Measurements from ENCODE around the gene KCNH5. TPM values are rescaled to one million over a fixed set of nuclear protein-coding genes. Genes with fewer than 3 reads are reported as not detected.

KCNH5 gene
- total RNA-seq, 1 experiment from 2014 or later = not detected

DNA sequence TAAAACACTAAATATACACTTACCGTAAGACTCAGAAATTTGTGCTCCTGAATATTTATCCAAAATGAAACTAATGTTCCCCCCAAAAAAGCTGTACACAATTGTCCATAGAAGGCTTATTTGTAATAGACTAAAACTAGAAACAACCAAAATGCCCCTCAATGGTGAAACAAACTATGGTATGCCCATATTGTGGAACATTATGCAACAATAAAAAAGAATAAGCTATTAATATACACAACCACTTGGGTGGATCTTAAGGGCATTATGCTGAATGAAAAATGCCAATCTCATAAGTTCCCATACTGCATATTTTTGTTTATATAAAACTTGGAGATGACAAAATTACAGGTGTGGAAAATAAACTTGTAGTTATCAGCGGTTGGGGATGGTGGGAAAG, 357.4 kb downstream of the KCNH5 start:
- DNase-seq (ENCODE audit: unreplicated experiment) = no peak
- TF ChIP-seq, protein P1, sequence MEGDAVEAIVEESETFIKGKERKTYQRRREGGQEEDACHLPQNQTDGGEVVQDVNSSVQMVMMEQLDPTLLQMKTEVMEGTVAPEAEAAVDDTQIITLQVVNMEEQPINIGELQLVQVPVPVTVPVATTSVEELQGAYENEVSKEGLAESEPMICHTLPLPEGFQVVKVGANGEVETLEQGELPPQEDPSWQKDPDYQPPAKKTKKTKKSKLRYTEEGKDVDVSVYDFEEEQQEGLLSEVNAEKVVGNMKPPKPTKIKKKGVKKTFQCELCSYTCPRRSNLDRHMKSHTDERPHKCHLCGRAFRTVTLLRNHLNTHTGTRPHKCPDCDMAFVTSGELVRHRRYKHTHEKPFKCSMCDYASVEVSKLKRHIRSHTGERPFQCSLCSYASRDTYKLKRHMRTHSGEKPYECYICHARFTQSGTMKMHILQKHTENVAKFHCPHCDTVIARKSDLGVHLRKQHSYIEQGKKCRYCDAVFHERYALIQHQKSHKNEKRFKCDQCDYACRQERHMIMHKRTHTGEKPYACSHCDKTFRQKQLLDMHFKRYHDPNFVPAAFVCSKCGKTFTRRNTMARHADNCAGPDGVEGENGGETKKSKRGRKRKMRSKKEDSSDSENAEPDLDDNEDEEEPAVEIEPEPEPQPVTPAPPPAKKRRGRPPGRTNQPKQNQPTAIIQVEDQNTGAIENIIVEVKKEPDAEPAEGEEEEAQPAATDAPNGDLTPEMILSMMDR (IDR thresholded peaks at IDR 0.05; ENCODE audit: unreplicated experiment) = no peak
- BruUV-seq (replicated peaks) = no TSS peak
- ChIA-PET CTCF (interaction anchor here (1.2 kb wide), 1 partner anchor 520 kb away, joined by 3 read pairs; no protein-coding TSS in a partner anchor), POLR2A (interaction anchor here (1.2 kb wide), 1 partner anchor 9 kb away, joined by 5 read pairs; no protein-coding TSS in a partner anchor)
- Mint-ChIP-seq H3K27ac (ENCODE audit: low read depth, unreplicated experiment) (no peak overlapping the region), H3K36me3 (ENCODE audit: insufficient read depth, unreplicated experiment) (peaks cover 5% of the 10 kb centered on the region), H3K4me1 (ENCODE audit: insufficient read depth, unreplicated experiment) (peaks cover 20% of the 10 kb centered on the region), H3K4me3 (ENCODE audit: unreplicated experiment) (no peak overlapping the region), H3K9me3 (ENCODE audit: unreplicated experiment) (no peaks in the 10 kb centered on the region), H3K27me3 (ENCODE audit: insufficient read depth, unreplicated experiment) (no peaks in the 10 kb centered on the region)
- intact Hi-C loops (cut with micrococcal nuclease) = no loop called here

DNA sequence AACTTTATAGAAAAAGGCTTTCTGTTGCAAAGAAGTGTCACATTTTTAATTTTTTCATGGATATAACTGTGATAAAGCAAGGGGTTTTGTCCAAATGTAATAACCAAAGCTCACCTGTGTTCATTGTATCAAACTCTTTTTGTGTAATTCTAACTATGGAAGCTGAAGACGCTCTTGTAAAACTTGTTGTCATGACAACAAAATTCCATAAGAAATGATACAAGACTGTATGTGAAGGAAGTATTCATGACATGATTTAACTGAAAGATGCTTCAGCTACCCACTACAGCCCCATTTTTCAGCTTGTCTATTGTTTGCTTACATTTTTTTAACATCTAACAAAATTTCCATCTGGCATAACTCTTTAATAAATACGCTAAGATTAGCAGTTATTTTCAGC, 360.9 kb downstream of the KCNH5 start:
- TF ChIP-seq, protein P1 (IDR thresholded peaks at IDR 0.05; ENCODE audit: unreplicated experiment) = no peak
- no peaks in the 10 kb centered on the region for H3K36me3 Mint-ChIP-seq (ENCODE audit: insufficient read depth, unreplicated experiment)
- ChIA-PET CTCF (interaction anchor here (0.5 to 0.6 kb wide), 2 partner anchors 160 to 490 kb away, joined by 3 read pairs; no protein-coding TSS in a partner anchor), POLR2A (interaction anchor here (0.5 to 1.8 kb wide), 3 partner anchors 9 to 291 kb away, joined by 3 to 9 read pairs (median 4); no protein-coding TSS in a partner anchor)
- no peaks in the 10 kb centered on the region for H3K27me3 Mint-ChIP-seq (ENCODE audit: insufficient read depth, unreplicated experiment)
- BruUV-seq (replicated peaks) = no TSS peak
- intact Hi-C loops (cut with micrococcal nuclease) = no loop called here
- DNase-seq (ENCODE audit: unreplicated experiment) = no peak
- no peaks in the 10 kb centered on the region for H3K4me1 Mint-ChIP-seq (ENCODE audit: insufficient read depth, unreplicated experiment)
- H3K9me3 Mint-ChIP-seq (ENCODE audit: unreplicated experiment) = no peaks in the 10 kb centered on the region
- no peak overlapping the region for H3K4me3 Mint-ChIP-seq (ENCODE audit: unreplicated experiment)
- H3K27ac Mint-ChIP-seq (ENCODE audit: low read depth, unreplicated experiment) = no peak overlapping the region

DNA sequence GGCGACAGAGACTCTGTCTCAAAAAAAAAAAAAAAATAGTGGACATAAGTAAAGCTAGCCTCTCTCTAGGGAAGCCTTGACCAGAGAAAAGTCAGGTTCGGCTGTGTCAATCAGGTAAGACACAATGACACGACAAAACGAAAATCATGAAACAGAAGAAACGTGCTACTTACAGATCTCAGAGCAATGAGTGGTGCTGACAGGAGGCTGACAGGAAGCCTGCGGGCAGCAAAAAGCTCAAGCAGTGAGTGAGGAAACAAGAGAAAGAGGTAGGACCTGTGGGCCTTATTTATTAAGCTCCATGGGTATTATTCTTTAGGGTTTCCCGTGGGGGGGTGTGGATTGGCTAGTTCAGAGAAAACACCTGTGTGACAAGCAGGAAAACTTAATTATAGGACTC, 363.1 kb downstream of the KCNH5 start:
- H3K9me3 Mint-ChIP-seq (ENCODE audit: unreplicated experiment) = no peaks in the 10 kb centered on the region

DNA sequence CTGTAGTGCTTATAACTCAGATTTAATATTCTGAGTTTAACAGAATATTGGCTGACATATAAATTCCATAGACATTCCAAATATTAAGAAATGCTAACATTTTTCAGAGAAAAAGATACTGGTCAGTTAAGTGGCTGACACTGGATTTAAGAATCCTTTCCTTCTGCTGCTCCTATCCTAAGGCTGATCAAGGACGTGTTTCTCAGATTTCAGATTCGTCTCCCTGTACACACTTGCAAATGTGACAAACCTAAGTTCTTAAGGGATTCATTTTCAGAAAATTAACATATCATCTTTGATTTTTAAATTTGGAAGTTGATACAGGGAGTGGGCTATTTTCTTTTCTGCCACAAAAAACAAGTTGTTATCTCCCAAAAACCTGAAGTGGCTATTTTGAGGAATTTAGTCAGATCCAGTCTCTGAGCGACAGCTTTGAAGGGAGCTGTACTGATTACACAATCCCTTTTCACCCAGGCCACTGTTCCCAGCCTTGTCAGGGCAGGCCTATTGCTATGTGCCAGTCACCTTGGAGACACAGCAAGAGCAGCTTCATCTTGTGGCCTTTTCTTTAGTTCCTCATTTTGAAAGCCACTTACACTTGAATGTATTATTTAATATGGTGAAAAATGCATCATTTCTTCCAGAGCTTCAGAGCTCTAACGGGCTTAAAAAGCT, 370.6 kb downstream of the KCNH5 start:
- ChIA-PET POLR2A (interaction anchor here (0.6 to 1.8 kb wide), 4 partner anchors 10 to 858 kb away, joined by 3 to 9 read pairs (median 4); no protein-coding TSS in a partner anchor), CTCF (no interaction called here)
- Mint-ChIP-seq H3K4me1 (ENCODE audit: insufficient read depth, unreplicated experiment) (peaks cover 6% of the 10 kb centered on the region), H3K27me3 (ENCODE audit: insufficient read depth, unreplicated experiment) (no peaks in the 10 kb centered on the region), H3K9me3 (ENCODE audit: unreplicated experiment) (no peaks in the 10 kb centered on the region), H3K36me3 (ENCODE audit: insufficient read depth, unreplicated experiment) (peaks cover 6% of the 10 kb centered on the region), H3K27ac (ENCODE audit: low read depth, unreplicated experiment) (no peak overlapping the region), H3K4me3 (ENCODE audit: unreplicated experiment) (no peak overlapping the region)
- TF ChIP-seq, protein P1 (IDR thresholded peaks at IDR 0.05; ENCODE audit: unreplicated experiment) = no peak
- intact Hi-C loops (cut with micrococcal nuclease) = no loop called here
- BruUV-seq (replicated peaks) = no TSS peak
- DNase-seq (ENCODE audit: unreplicated experiment) = peak; percentile 31

More for the DNA sequence above, 363.1 kb downstream of the KCNH5 start:
- no peaks in the 10 kb centered on the region for H3K27me3 Mint-ChIP-seq (ENCODE audit: insufficient read depth, unreplicated experiment)
- H3K36me3 Mint-ChIP-seq (ENCODE audit: insufficient read depth, unreplicated experiment) = no peaks in the 10 kb centered on the region
- TF ChIP-seq, protein P1 (IDR thresholded peaks at IDR 0.05; ENCODE audit: unreplicated experiment) = no peak
- no TSS peak for BruUV-seq (replicated peaks)
- no peak for DNase-seq (ENCODE audit: unreplicated experiment)
- intact Hi-C loops (cut with micrococcal nuclease) = no loop called here
- ChIA-PET CTCF (no interaction called here), POLR2A (interaction anchor here (1.0 to 1.3 kb wide), 2 partner anchors 8 to 16 kb away, joined by 3 read pairs; no protein-coding TSS in a partner anchor)
- H3K4me3 Mint-ChIP-seq (ENCODE audit: unreplicated experiment) = no peak overlapping the region
- no peak overlapping the region for H3K27ac Mint-ChIP-seq (ENCODE audit: low read depth, unreplicated experiment)
- no peaks in the 10 kb centered on the region for H3K4me1 Mint-ChIP-seq (ENCODE audit: insufficient read depth, unreplicated experiment)
